Measurements from ENCODE around the gene PTRH2.

DNA sequence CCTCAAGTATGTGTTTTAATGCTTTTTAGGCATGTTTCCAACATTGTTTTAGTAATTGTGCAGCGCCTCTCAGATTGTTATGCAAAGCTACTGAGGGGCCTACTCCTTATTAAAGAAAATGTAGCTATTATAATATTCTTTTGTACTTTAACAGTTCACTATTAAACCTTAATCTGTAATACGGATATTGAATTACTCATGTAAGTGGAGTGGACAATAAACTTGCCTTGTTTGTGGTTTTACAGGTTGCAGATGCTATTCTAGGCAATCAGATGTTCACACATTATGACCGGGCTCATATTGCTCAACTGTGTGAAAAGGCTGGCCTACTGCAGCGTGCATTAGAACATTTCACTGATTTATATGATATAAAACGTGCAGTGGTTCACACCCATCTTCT is 41.0 kb downstream of the PTRH2 start:
- no peak for TF ChIP-seq POLR2A (IDR thresholded peaks at IDR 0.05)
- TF ChIP-seq, protein P1, sequence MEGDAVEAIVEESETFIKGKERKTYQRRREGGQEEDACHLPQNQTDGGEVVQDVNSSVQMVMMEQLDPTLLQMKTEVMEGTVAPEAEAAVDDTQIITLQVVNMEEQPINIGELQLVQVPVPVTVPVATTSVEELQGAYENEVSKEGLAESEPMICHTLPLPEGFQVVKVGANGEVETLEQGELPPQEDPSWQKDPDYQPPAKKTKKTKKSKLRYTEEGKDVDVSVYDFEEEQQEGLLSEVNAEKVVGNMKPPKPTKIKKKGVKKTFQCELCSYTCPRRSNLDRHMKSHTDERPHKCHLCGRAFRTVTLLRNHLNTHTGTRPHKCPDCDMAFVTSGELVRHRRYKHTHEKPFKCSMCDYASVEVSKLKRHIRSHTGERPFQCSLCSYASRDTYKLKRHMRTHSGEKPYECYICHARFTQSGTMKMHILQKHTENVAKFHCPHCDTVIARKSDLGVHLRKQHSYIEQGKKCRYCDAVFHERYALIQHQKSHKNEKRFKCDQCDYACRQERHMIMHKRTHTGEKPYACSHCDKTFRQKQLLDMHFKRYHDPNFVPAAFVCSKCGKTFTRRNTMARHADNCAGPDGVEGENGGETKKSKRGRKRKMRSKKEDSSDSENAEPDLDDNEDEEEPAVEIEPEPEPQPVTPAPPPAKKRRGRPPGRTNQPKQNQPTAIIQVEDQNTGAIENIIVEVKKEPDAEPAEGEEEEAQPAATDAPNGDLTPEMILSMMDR (IDR thresholded peaks at IDR 0.05): no peak
- peak in 2 of 3 donors; percentile 49 to 64 for TF ChIP-seq POLR2AphosphoS5 (IDR thresholded peaks at IDR 0.05)

Measured in transverse colon (tissue), 4 donors.